HG03575 (cell line): ENCODE measurements around the gene MSMO1.

Experiments used
- ATAC-seq: cut with Tn5 transposase; IDR thresholded peaks from one replicate; pipeline ENCODE4 v1.9.1; 2021; ENCODE audit not compliant: unreplicated experiment, insufficient number of reproducible peaks, low FRiP score; ENCODE audit errors: extremely low read depth

MSMO1 gene

DNA sequence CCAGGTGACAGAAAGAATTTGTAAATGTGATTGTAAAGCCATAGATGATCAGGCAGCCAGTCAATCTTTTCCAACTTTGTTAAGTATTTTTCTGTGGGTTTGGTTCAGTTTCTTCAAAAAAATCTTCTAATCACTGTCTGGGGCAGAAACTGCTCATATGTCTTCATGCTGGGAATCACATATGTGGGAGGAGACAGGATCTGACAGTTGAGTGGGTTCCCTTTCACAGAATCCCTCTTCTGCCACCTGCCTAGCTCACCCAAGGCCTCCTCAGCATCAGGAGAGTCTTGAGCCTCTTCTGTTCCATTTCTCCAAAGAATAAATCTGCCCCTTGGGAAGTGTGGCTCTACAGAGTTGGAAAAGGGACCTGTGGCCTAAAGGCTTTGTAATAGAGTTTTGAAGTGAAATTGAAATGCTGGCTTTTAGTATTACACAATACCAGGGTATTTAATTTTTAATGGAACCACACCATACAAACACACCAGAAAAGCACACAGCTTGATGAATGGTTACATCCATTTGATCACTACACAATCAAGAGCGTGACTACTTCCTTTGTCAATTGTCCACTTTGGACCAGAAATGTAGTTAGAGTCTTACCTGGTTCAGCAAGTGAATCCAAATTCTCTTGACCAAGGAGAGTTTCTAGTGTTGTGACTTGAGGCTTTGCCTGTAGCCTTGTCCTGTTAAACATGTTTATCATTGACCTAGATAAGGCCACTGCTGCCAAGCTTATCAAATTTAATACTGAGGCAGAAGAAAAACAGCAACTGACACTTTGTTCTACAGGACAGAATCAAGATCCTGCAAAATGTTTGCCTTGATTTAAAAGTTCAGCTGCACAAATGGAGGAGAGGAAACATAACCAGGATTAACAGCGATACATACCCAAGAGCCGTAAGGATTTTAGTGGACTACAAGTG lies 20.4 kb downstream of the MSMO1 start:
- no peak for ATAC-seq

GRCh38 chr4:165351359-165352130 lies 24.1 kb downstream of the MSMO1 start:
- ATAC-seq = no peak

DNA sequence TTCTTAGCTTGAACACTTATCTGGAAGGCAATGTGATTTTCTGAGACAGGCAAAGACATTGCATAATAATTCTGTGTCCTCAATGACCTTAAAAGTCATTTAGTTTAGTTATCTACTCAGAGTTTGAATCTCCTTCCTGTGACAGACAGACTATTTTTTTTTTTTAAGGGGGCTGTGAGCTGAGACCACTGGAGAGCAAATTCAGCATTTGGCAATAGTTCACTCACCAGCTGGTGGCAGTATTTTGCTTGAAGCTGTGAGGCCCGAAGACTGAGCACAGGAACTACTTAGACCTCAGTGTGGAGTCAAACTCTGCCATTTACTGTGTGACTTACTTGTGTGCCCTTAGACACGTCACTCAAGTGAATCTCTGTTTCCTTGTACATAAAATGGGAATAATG lies 28.4 kb downstream of the MSMO1 start:
- ATAC-seq = no peak

GRCh38 chr4:165359506-165359905 lies 32.0 kb downstream of the MSMO1 start:
- ATAC-seq = no peak

DNA sequence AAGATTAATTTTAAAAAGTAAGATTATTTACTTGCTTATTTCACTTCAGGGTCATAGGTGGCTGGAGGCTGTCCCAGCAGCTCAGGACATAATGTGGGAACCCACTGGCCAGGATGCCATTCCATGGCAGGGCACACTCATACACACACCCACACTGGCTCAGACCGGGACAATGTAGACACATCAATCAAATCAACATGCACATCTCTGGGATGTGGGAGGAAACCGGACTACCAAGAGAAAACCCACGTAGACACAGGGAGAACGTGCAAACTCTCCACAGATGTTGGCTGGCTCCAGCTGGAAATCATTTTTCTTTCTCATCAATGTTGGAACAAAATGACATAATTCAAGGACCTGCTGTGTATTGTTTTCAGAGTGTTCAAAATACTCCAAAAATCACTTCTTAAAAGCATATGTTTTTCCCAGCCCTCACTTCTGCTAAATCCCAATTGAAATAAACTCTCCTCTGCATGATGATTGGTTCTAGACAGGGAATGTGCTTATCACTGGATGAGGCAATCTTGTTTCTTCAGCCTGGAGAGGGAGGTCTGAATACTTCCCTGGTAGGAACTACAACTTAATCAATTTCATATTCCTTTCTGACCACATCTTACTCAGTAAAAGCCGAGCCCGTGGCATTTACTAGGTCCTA lies 32.7 kb downstream of the MSMO1 start:
- no peak for ATAC-seq

DNA sequence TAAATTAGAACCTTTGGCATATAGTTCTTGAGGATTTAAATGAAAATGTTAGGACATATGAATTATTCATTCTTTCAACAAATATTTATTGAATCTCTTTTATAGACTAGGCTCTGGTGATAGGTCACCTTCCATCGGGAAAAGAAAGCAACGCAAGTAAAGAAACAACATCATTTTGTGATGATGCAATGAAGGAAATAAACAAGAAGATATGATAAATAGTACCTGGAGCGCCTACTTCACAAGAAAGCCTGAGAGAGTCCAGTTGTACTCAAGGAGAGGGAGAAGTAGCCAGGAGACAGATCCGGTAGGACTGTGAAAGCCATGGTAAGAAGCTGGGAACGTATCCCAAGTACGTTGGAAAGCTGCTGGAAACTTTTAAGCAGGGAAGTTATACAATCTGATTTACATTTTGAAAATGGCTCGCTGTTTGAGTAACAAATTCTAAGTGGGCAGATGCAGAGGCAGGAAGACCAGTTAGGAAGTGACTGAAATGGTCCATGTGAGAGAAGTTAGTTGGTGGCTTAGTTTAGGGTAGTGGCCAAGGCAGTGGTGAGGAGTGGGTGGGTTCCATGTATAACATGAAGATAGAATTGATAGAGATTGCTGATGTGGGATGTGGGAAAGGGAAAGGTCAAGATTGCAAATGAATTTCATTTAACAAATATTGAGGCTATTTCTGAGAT lies 33.7 kb downstream of the MSMO1 start:
- no peak for ATAC-seq

GRCh38 chr4:165361810-165362209 lies 34.3 kb downstream of the MSMO1 start:
- no peak for ATAC-seq

DNA sequence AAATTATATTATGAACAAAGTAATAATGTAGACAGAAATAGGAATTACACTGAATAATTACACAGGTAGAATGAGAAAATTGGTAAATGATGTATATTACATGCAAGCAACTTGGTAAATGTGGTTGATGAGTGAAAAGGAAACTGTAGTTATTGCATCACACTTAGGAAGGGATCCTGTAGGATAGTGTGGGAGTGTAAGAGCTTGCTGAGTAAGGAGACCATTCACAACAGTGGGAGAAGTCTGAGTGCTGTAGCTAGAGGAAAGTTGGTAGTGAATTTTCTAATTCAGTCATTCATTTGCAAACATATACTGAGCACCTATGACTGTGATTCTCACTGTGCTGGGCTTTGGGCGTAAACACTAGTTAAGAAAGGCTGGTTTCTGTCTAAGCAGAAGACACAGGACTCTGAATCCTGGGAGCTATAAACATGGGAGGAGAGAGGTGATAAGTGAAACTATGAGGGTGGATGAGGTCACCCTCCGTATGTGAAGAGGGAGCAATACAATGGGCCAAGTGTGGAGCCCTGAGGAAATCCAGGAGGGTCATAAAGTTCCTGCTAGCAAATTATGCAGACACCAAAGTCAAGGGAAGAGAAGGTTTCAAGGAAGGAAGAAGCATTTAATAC lies 37.1 kb downstream of the MSMO1 start:
- ATAC-seq = no peak

DNA sequence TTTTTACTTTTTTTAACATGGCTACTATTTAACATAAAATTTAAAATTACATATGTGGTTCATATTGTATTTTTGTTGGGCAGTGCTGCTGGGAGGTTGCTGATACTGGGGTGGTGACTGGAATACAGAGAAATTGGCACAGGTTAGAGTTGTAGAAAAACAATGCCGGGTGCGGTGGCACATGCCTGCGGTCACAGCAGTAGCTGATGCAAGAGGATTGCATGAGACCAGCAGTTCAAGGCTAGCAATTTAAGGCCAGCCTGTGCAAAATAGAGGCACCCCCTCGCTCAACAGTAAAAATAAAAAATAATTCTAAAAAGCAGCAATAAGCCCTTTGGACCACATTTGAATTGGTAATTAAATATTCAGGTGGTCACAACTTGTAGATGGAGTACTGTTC lies 39.6 kb downstream of the MSMO1 start:
- no peak for ATAC-seq

DNA sequence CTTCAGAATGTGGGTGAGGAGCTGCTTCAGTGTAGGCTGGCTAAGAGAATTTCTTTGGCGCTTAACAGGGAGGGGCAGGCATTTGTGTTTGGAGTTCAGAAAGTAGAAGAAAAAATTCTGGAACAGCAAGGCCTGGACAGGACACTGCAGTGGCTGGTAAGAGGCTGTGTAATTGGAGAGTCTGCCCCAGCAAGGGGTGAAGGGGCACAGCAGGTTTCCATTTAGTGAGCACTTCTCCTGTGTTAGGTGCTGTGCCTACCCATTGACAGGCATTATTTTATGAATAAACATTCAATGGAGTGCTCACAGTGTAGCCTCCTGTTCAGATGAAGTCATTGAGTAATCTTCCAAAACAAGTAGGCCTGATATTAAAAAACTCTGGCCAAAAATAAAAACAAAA lies 40.6 kb downstream of the MSMO1 start:
- no peak for ATAC-seq

- no peak for ATAC-seq
Measured at GRCh38 chr4:165368567-165368966, 41.1 kb downstream of the MSMO1 start.

GRCh38 chr4:165369522-165369921 lies 42.1 kb downstream of the MSMO1 start:
- no peak for ATAC-seq

GRCh38 chr4:165370530-165370929 lies 43.1 kb downstream of the MSMO1 start:
- no peak for ATAC-seq

DNA sequence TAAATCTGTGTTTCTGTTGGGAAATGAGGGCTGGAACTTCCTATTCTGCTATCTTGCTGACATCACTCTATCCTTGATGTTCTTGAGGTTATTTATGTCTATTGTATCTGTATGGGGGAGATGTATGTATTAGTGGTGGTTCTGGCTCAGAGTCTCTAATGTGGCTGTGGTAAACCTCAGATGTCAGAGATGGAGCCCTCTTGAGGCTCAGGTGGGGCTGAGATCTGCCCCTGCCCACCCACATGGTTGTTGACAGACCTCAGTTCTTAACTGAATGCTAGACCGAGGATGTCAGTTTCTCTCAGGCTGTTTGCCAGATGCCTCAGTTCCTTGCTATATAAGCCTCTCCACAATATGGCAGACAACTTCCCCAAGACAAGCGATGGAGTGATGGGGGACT lies 48.0 kb downstream of the MSMO1 start:
- ATAC-seq = no peak

DNA sequence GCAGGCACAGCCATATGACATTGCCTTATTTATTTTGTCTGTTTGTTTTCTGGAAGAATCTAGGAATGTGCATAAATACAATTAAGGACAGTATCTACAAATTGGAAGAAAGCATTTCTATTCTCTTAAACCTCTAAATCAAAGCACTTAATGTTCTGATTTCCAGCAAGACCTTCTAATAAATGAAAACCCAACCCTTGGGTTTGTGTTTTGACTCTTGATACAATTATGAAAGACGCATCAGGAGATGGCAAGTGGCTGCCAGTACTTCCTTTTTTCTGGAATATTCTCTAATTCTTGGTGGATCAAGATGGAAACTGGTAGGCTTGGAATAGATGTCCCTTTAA lies 50.9 kb downstream of the MSMO1 start:
- ATAC-seq = no peak

GRCh38 chr4:165378745-165379677 lies 51.5 kb downstream of the MSMO1 start, which contains the start of gene CPE:
Gene CPE (plus strand): TSS chr4:165379008. CDS start chr4:165379222, 214 bp downstream.
- peak; percentile 37 for ATAC-seq

DNA sequence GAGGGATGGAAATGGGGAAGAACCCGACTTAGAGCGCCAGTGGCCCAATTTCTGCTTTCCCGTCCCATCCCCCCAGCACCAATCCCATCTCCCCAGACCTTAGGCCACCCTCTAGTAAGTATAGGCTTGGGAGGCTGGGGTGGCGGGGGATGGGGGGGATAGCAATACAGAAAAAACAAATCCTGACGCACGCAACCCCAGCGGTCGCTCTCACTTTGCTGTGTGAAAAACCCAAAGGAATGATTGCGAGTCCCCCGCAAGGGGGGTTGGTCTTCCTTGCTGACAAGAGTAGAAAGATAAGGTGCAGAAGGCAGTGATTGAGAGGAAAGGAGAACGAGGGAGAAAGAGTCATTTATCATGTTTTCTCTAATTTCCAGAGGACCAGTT lies 52.2 kb downstream of the MSMO1 start:
- no peak for ATAC-seq

DNA sequence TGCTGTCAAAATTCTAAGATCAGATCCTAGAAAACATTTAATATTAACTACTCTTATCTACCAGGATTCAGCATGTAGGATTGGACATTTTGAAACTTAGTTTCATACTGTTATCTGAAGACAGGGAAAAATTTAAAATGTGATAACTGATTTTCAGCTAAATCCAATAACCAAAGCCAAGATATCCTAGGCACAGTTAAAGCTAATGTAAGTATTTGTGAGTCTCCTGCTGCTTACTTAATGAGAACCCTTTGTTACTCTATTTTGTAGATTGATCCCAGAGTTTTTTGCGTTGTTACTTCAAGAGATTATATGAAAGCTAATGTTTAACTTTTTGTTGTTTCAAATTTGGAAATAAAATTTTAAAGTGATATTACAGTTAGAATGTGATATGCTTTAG lies 53.3 kb downstream of the MSMO1 start:
- ATAC-seq = no peak
